ENCODE data around the gene TMEM250.
A peak's percentile ranks its signal among the peaks of the same experiment; 100 is the strongest.

TMEM250 gene

GRCh38 chr9:136143215-136144001 is 24.7 kb upstream of the TMEM250 start:
- TF ChIP-seq Cebpa-rat (IDR thresholded peaks at IDR 0.05), result no peak
- Histone ChIP-seq H3K9me3 (replicated peaks in 1 of 11) (no peaks in the 10 kb centered on the region), H4K20me1 (peaks cover 0 to 26% (median 0%) of the 10 kb centered on the region in 11 experiments; a peak in 2 of 22 replicates), H3K9ac (peak overlapping the region in 4 of 11 experiments; percentile 2 to 41 (median 24); a peak in 3 of 22 replicates), H3K36me3 (no peaks in the 10 kb centered on the region), H3K4me1 (peaks cover 0 to 60% (median 44%) of the 10 kb centered on the region in 10 experiments; a peak in 16 of 20 replicates), H3K4me3 (no peak overlapping the region), H3K27ac (no peak overlapping the region), H3K4me2 (peak overlapping the region in 9 of 11 experiments; percentile 31 to 78 (median 64); a peak in 19 of 22 replicates), H3K27me3 (no peaks in the 10 kb centered on the region)

DNA sequence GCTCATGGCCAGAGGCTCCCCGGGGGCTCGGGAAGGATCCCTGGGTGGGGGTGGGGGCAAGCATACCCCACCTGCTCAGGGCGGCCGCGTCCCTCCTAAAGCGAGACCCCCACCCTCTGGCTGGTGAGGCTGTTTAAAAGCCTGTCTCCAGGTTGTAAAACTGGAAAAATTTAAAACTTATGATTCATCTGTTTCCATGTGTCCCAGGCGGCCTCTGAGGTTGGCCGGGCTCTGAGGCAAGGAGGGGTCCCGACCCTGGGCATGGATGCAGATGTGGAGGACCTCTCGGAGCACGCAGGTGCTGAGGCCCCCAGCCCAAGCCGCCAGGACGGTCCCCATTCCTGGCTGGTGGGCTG is 24.2 kb upstream of the TMEM250 start:
- Histone ChIP-seq H3K36me3 (no peaks in the 10 kb centered on the region), H3K27me3 (no peaks in the 10 kb centered on the region), H3K4me3 (no peak overlapping the region), H4K20me1 (peaks cover 0 to 26% (median 0%) of the 10 kb centered on the region in 11 experiments; a peak in 3 of 22 replicates), H3K9me3 (replicated peaks in 1 of 11) (no peaks in the 10 kb centered on the region), H3K9ac (peak overlapping the region in 4 of 11 experiments; percentile 2 to 41 (median 24); a peak in 3 of 22 replicates), H3K4me2 (peak overlapping the region in 9 of 11 experiments; percentile 31 to 78 (median 64); a peak in 19 of 22 replicates), H3K27ac (no peak overlapping the region), H3K4me1 (peaks cover 0 to 61% (median 45%) of the 10 kb centered on the region in 10 experiments; a peak in 16 of 20 replicates)
- TF ChIP-seq Cebpa-rat (IDR thresholded peaks at IDR 0.05), result no peak

GRCh38 chr9:136142414-136142796 is 23.7 kb upstream of the TMEM250 start:
- Histone ChIP-seq H3K9ac (peak overlapping the region in 4 of 11 experiments; percentile 2 to 41 (median 24); a peak in 2 of 22 replicates), H3K36me3 (no peaks in the 10 kb centered on the region), H3K4me2 (peak overlapping the region in 9 of 11 experiments; percentile 31 to 78 (median 64); a peak in 17 of 22 replicates), H3K27ac (no peak overlapping the region), H3K27me3 (no peaks in the 10 kb centered on the region), H4K20me1 (peaks cover 0 to 29% (median 0%) of the 10 kb centered on the region in 11 experiments; a peak in 5 of 22 replicates), H3K9me3 (replicated peaks in 1 of 11) (no peaks in the 10 kb centered on the region), H3K4me1 (peaks cover 0 to 65% (median 48%) of the 10 kb centered on the region in 10 experiments; a peak in 16 of 20 replicates), H3K4me3 (no peak overlapping the region)
- TF ChIP-seq Cebpa-rat (IDR thresholded peaks at IDR 0.05), result no peak

- Histone ChIP-seq H3K4me3 (no peak overlapping the region), H3K9ac (peak overlapping the region in 1 of 11 experiments; percentile 22; a peak in 1 of 22 replicates), H3K36me3 (no peaks in the 10 kb centered on the region), H4K20me1 (peaks cover 0 to 34% (median 0%) of the 10 kb centered on the region in 11 experiments; a peak in 6 of 22 replicates), H3K27ac (no peak overlapping the region), H3K4me2 (peak overlapping the region in 8 of 11 experiments; percentile 60 to 78 (median 65); a peak in 15 of 22 replicates), H3K27me3 (no peaks in the 10 kb centered on the region), H3K9me3 (replicated peaks in 1 of 11) (no peaks in the 10 kb centered on the region), H3K4me1 (peaks cover 0 to 67% (median 48%) of the 10 kb centered on the region in 10 experiments; a peak in 16 of 20 replicates)
- TF ChIP-seq Cebpa-rat (IDR thresholded peaks at IDR 0.05), result no peak
These were observed 23.2 kb upstream of the TMEM250 start for GRCh38 chr9:136141682-136142413.

DNA sequence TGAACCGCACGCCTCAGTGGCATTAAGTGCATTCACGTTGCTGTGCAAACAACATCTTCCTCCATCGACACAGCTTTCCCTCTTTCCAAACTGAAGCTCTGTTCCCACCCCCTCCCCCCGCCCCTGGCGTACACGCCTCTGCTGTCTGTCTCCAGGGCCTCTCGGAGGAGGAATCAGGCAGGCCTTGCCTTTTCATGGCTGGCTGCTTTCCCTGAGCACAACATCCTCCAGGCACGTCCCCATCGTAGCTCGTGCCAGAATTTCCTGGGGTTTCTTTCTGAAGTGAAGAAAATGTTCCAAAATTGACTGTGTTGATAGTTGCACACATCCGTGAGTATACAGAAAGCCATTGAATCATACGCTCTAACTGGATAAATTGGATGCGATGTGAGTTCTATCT is 22.3 kb upstream of the TMEM250 start:
- TF ChIP-seq Cebpa-rat (IDR thresholded peaks at IDR 0.05), result no peak
- Histone ChIP-seq H3K9ac (no peak overlapping the region; a peak in 1 of 22 replicates), H3K27me3 (peaks cover 0 to 5% (median 0%) of the 10 kb centered on the region in 11 experiments; a peak in 4 of 22 replicates), H3K9me3 (replicated peaks in 1 of 11) (no peaks in the 10 kb centered on the region), H4K20me1 (peaks cover 0 to 41% (median 0%) of the 10 kb centered on the region in 11 experiments; a peak in 6 of 22 replicates), H3K4me2 (peak overlapping the region in 9 of 11 experiments; percentile 33 to 78 (median 64); a peak in 17 of 22 replicates), H3K4me3 (no peak overlapping the region), H3K4me1 (peaks cover 0 to 67% (median 48%) of the 10 kb centered on the region in 10 experiments; a peak in 16 of 20 replicates), H3K27ac (no peak overlapping the region), H3K36me3 (no peaks in the 10 kb centered on the region)

GRCh38 chr9:136140046-136140445 is 21.4 kb upstream of the TMEM250 start:
- H3K4me3 ChIP-seq, result no peak overlapping the region
- no peak for TF ChIP-seq Cebpa-rat (IDR thresholded peaks at IDR 0.05)
- peaks cover 0 to 45% (median 0%) of the 10 kb centered on the region in 11 experiments; a peak in 7 of 22 replicates for H4K20me1 ChIP-seq
- peaks cover 3 to 14% (median 8%) of the 10 kb centered on the region in 11 experiments; a peak in 14 of 22 replicates for H3K27me3 ChIP-seq
- no peak overlapping the region for H3K9ac ChIP-seq
- peaks cover 0 to 65% (median 48%) of the 10 kb centered on the region in 10 experiments; a peak in 16 of 20 replicates for H3K4me1 ChIP-seq
- no peaks in the 10 kb centered on the region for H3K9me3 ChIP-seq (replicated peaks in 1 of 11)
- H3K36me3 ChIP-seq, result no peaks in the 10 kb centered on the region
- H3K27ac ChIP-seq, result no peak overlapping the region
- peak overlapping the region in 2 of 11 experiments; percentile 66 to 72; a peak in 1 of 22 replicates for H3K4me2 ChIP-seq

GRCh38 chr9:136138566-136138965 is 19.9 kb upstream of the TMEM250 start:
- Histone ChIP-seq H3K4me3 (no peak overlapping the region), H3K27me3 (peaks cover 14 to 29% (median 22%) of the 10 kb centered on the region in 11 experiments), H3K36me3 (no peaks in the 10 kb centered on the region), H3K4me1 (peaks cover 2 to 63% (median 50%) of the 10 kb centered on the region in 10 experiments; a peak in 18 of 20 replicates), H3K9ac (no peak overlapping the region), H4K20me1 (peaks cover 0 to 42% (median 0%) of the 10 kb centered on the region in 11 experiments; a peak in 8 of 22 replicates), H3K27ac (no peak overlapping the region), H3K9me3 (replicated peaks in 1 of 11) (no peaks in the 10 kb centered on the region), H3K4me2 (peak overlapping the region in 9 of 11 experiments; percentile 15 to 88 (median 65); a peak in 18 of 22 replicates)
- TF ChIP-seq Cebpa-rat (IDR thresholded peaks at IDR 0.05), result no peak
